ENCODE measurements around the gene ATRN. TPM values are rescaled to one million over a fixed set of nuclear protein-coding genes. Genes with fewer than 3 reads are reported as not detected.

ATRN gene
- total and polyA plus RNA-seq, 2 of the 8 experiments (the other 6 are each of a cell fraction or from before 2014, with no cell fraction given), result 12.0 to 17.4 TPM

DNA sequence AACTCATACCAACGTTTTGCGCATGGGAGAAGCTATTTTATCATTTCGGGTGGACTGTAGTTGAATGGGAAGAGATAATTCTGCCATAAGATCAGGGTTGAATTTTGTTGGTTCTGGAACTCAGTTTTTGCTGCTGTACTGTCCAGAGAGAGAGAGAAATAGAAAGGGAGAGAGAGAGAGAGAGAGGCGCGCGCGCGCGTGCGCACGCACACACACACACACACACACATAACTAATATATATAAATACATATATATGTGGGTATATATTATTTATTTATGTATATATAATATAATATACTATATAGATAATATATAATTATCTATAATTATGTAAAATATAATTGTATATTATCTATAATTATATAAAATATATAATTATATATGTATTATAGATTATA, 21.9 kb downstream of the ATRN start:
- DNase-seq (ENCODE audit: low read depth in 1 of 2, low spot score in 2 of 2) (no peak), FAIRE-seq (no peak)
- Histone ChIP-seq H3K23ac (ENCODE audit: insufficient read length) (no peak overlapping the region), H3K56ac (replicated peaks; ENCODE audit: insufficient read length, low read depth, low read length) (no peak overlapping the region), H4K5ac (ENCODE audit: insufficient read length, low read depth, low read length) (no peak overlapping the region), H3K4ac (replicated peaks; ENCODE audit: insufficient read length, low read depth, low read length) (no peak overlapping the region), H3K4me2 (ENCODE audit: insufficient read depth in 1 of 2, low read depth in 2 of 2, low read length in 2 of 2) (no peak overlapping the region), H3K4me1 (replicated peaks in 1 of 4; ENCODE audit: control insufficient read depth in 3 of 4, insufficient read depth in 4 of 4, low read length in 3 of 4) (no peaks in the 10 kb centered on the region), H3K27me3 (replicated peaks in 1 of 4; ENCODE audit: control insufficient read depth in 3 of 4, extremely low read depth in 1 of 4, insufficient read depth in 3 of 4, low read length in 3 of 4) (no peaks in the 10 kb centered on the region; a peak in 1 of 7 replicates), H4K91ac (replicated peaks; ENCODE audit: insufficient read length, low read length) (no peak overlapping the region), H4K20me1 (replicated peaks in 1 of 2; ENCODE audit: control insufficient read depth in 1 of 2, insufficient read depth in 2 of 2, low read length in 2 of 2) (no peaks in the 10 kb centered on the region), H2BK20ac (ENCODE audit: low read length) (no peak overlapping the region), H2AK5ac (ENCODE audit: low read depth, low read length) (no peak overlapping the region), H3K4me3 (ENCODE audit: extremely low read depth in 1 of 4, insufficient read depth in 2 of 4, low read depth in 3 of 4, low read length in 4 of 4) (no peak overlapping the region), H4K8ac (ENCODE audit: extremely low read depth, insufficient read depth, low read length) (no peak overlapping the region), H3K79me2 (ENCODE audit: control insufficient read depth in 1 of 2, insufficient read depth in 2 of 2, low read length in 2 of 2) (0 out of 4 replicates have a peak, but pooled peaks cover 2% of the 10 kb centered on the region in 2 experiments), H2BK5ac (ENCODE audit: low read depth, low read length) (no peak overlapping the region), H3K27ac (ENCODE audit: low read depth, low read length) (no peak overlapping the region), H2BK15ac (ENCODE audit: low read length) (no peak overlapping the region), H2BK12ac (ENCODE audit: low read depth, low read length) (no peak overlapping the region), H3K23me2 (ENCODE audit: low read depth, low read length) (no peaks in the 10 kb centered on the region; the same call in 1 of the 2 replicates), H3K14ac (ENCODE audit: insufficient read length) (no peak overlapping the region), H3K9me3 (ENCODE audit: insufficient read depth in 2 of 2, low read depth in 1 of 2, low read length in 1 of 2) (peaks cover 14 to 17% of the 10 kb centered on the region in 2 experiments), H3K36me3 (ENCODE audit: control insufficient read depth in 2 of 4, insufficient read depth in 4 of 4, low read length in 3 of 4) (no peaks in the 10 kb centered on the region; a peak in 1 of 8 replicates), H3K18ac (ENCODE audit: extremely low read depth, low read length) (no peak overlapping the region), H2BK120ac (replicated peaks; ENCODE audit: low read depth, low read length) (no peak overlapping the region), H2AFZ (ENCODE audit: low read length) (no peak overlapping the region), H3K79me1 (ENCODE audit: low read depth, low read length) (no peaks in the 10 kb centered on the region), H3K9ac (replicated peaks in 1 of 4; ENCODE audit: extremely low read depth in 1 of 4, low read depth in 3 of 4, low read length in 3 of 4) (no peak overlapping the region)
- CTCF ChIA-PET (ENCODE audit: partially characterized antibody), result interaction anchor here (1.1 to 1.2 kb wide), 3 partner anchors 22 to 203 kb away, joined by 3 to 5 read pairs (median 4); no protein-coding TSS in a partner anchor
- POLR2A ChIA-PET (ENCODE audit: partially characterized antibody), result no interaction called here
- 87% methylated on average over 11 of the region's 11 CpGs; no CpG with 5 or more reads in 1 of the 2 experiments for WGBS, 2 experiments (ENCODE audit: extremely low coverage in 1 of 2, insufficient coverage in 1 of 2, insufficient read length in 1 of 2, insufficient replicate concordance in 2 of 2, low coverage in 1 of 2, low lambda C conversion rate in 2 of 2, missing lambda C conversion rate in 1 of 2)
- TF ChIP-seq JUND (IDR thresholded peaks at IDR 0.05; ENCODE audit: low read length) (no peak), FOSL1 (IDR thresholded peaks at IDR 0.05; ENCODE audit: insufficient read depth, low read depth, low read length) (no peak), RNF2 (IDR thresholded peaks at IDR 0.05; ENCODE audit: borderline replicate concordance, low read depth, low read length, missing control alignments, poor library complexity, severe bottlenecking) (no peak), TAF7 (optimal IDR thresholded peaks at IDR 0.05; ENCODE audit: borderline replicate concordance, low read depth, low read length) (no peak), CTBP2 (IDR thresholded peaks at IDR 0.05; ENCODE audit: borderline replicate concordance, insufficient read depth, insufficient read length, low read length) (no peak), SP4 (IDR thresholded peaks at IDR 0.05; ENCODE audit: low read length) (no peak), SIRT6 (IDR thresholded peaks at IDR 0.05; ENCODE audit: low read length) (no peak), CEBPB (IDR thresholded peaks at IDR 0.05; ENCODE audit: low read depth, low read length) (no peak), POLR2AphosphoS5 (IDR thresholded peaks at IDR 0.05; ENCODE audit: low read depth, low read length) (no peak), RBBP5 (IDR thresholded peaks at IDR 0.05; ENCODE audit: borderline replicate concordance, low read depth, low read length) (no peak), POLR2A (IDR thresholded peaks at IDR 0.05; ENCODE audit: control extremely low read depth in 1 of 2, low read depth in 2 of 2, low read length in 2 of 2) (no peak), GABPA (IDR thresholded peaks at IDR 0.05; ENCODE audit: borderline replicate concordance, insufficient read depth, low read length) (no peak), RFX5 (IDR thresholded peaks at IDR 0.05; ENCODE audit: borderline replicate concordance, low read depth, low read length) (no peak)

All from H1 (cell line).